ENCODE measurements around the gene CDKL4.

The CDKL4 gene

GRCh38 chr2:39243469-39244123 lies at the start of gene CDKL4:
TSS of gene CDKL4 (minus strand) at chr2:39243970.
- DNase-seq (ENCODE audit: extremely low read depth, low read depth), result no peak
- TF ChIP-seq CTCF (IDR thresholded peaks at IDR 0.05; ENCODE audit: low read depth, low read length), result no peak

GRCh38 chr2:39290433-39290832 lies 46.7 kb upstream of the CDKL4 start:
- TF ChIP-seq CTCF (IDR thresholded peaks at IDR 0.05; ENCODE audit: low read depth, low read length), result no peak
- no peak for DNase-seq (ENCODE audit: extremely low read depth, low read depth)

- TF ChIP-seq CTCF (IDR thresholded peaks at IDR 0.05; ENCODE audit: low read depth, low read length), result no peak
- no peak for DNase-seq (ENCODE audit: extremely low read depth, low read depth)
Measured at GRCh38 chr2:39289609-39290008, 45.8 kb upstream of the CDKL4 start.

GRCh38 chr2:39283561-39283960 lies 39.8 kb upstream of the CDKL4 start:
- no peak for TF ChIP-seq CTCF (IDR thresholded peaks at IDR 0.05; ENCODE audit: low read depth, low read length)
- DNase-seq (ENCODE audit: extremely low read depth, low read depth), result no peak

- no peak for DNase-seq (ENCODE audit: extremely low read depth, low read depth)
Measured at GRCh38 chr2:39281391-39281790, 37.6 kb upstream of the CDKL4 start.

GRCh38 chr2:39275016-39275415 lies 31.2 kb upstream of the CDKL4 start:
- no peak for DNase-seq (ENCODE audit: extremely low read depth, low read depth)

More at GRCh38 chr2:39281391-39281790, 37.6 kb upstream of the CDKL4 start:
- no peak for TF ChIP-seq CTCF (IDR thresholded peaks at IDR 0.05; ENCODE audit: low read depth, low read length)

GRCh38 chr2:39269941-39270340 lies 26.2 kb upstream of the CDKL4 start:
- no peak for DNase-seq (ENCODE audit: extremely low read depth, low read depth)
- no peak for TF ChIP-seq CTCF (IDR thresholded peaks at IDR 0.05; ENCODE audit: low read depth, low read length)

More at GRCh38 chr2:39275016-39275415, 31.2 kb upstream of the CDKL4 start:
- TF ChIP-seq CTCF (IDR thresholded peaks at IDR 0.05; ENCODE audit: low read depth, low read length), result no peak

All from AG09319 (cell line).